Glutamatergic neuron (in vitro differentiated cells): ENCODE data around the gene ASTN2. TPM values are rescaled to one million over a fixed set of nuclear protein-coding genes. Genes with fewer than 3 reads are reported as not detected.
"Not testable (repeated sequence)": the region's sequence is repeated elsewhere in the genome, so short reads cannot be mapped to it uniquely, and the experiment has no call there.

ENCODE experiments used
- DNase-seq: peaks from one replicate; pipeline ENCODE4 v3.0.0; 2022
- H3K27ac Mint-ChIP-seq: one replicate; pipeline ENCODE4 v1.8.0; 2020; ENCODE audit warnings: mild to moderate bottlenecking, mixed read lengths, inconsistent platforms; ENCODE audit not compliant: unreplicated experiment
- H3K27me3 Mint-ChIP-seq: one replicate; pipeline ENCODE4 v1.8.0; 2020; ENCODE audit warnings: mild to moderate bottlenecking, moderate library complexity, mixed read lengths, inconsistent platforms; ENCODE audit not compliant: unreplicated experiment
- H3K36me3 Mint-ChIP-seq: one replicate; pipeline ENCODE4 v1.8.0; 2020; ENCODE audit warnings: mild to moderate bottlenecking, mixed read lengths, inconsistent platforms; ENCODE audit not compliant: unreplicated experiment
- H3K4me1 Mint-ChIP-seq: one replicate; pipeline ENCODE4 v1.8.0; 2020; ENCODE audit warnings: mild to moderate bottlenecking, low read depth, mixed read lengths, inconsistent platforms; ENCODE audit not compliant: unreplicated experiment
- H3K4me3 Mint-ChIP-seq: one replicate; pipeline ENCODE4 v1.8.0; 2020; ENCODE audit warnings: mild to moderate bottlenecking, mixed read lengths, inconsistent platforms; ENCODE audit not compliant: unreplicated experiment
- H3K9me3 Mint-ChIP-seq: one replicate; pipeline ENCODE4 v1.8.0; 2020; ENCODE audit warnings: mild to moderate bottlenecking, moderate library complexity, mixed read lengths, inconsistent platforms; ENCODE audit not compliant: unreplicated experiment
- total RNA-seq: library from RNA; stranded (reverse); fragmentation: NEBNext Ultra II Directional; extraction: Animal tissue kit (Norgen Biotek cat#: 25700); gene quantifications from one replicate; pipeline ENCODE4 v1.2.1, GENCODE V29; 2021; ENCODE audit not compliant: unreplicated experiment
- TF ChIP-seq, protein P1 (sequence below): fragments of 200-600 bp; sonication (generic); IDR thresholded peaks from one replicate; pipeline ENCODE4 v1.5.0; 2021; ENCODE audit not compliant: partially characterized antibody, unreplicated experiment

The ASTN2 gene
- total RNA-seq, 1 donor from 2014 or later: 134 TPM

DNA sequence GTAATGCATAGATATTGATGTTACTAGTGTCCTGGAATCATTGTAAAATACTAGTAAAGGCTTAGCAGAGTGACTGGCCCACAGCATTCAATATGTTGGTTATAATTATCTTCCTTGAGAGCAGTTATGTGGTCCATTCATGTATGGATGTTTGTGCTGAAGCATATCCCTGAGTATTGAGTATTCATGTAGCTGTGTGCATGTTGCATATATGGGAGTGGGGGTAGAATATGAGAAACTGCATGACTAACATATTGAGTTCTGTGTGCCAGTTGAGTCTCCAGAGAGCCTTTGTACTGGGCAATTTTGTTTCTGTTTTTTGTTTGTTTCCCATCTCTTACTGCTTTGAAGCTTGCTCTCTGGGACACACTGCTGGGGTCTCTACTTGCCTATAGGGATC lies 950.4 kb downstream of the ASTN2 start:
- Mint-ChIP-seq H3K9me3 (peaks cover 3% of the 10 kb centered on the region), H3K4me1 (no peaks in the 10 kb centered on the region), H3K36me3 (no peaks in the 10 kb centered on the region), H3K27me3 (peaks cover 3% of the 10 kb centered on the region), H3K27ac (no peak overlapping the region), H3K4me3 (no peak overlapping the region)
- TF ChIP-seq, protein P1, sequence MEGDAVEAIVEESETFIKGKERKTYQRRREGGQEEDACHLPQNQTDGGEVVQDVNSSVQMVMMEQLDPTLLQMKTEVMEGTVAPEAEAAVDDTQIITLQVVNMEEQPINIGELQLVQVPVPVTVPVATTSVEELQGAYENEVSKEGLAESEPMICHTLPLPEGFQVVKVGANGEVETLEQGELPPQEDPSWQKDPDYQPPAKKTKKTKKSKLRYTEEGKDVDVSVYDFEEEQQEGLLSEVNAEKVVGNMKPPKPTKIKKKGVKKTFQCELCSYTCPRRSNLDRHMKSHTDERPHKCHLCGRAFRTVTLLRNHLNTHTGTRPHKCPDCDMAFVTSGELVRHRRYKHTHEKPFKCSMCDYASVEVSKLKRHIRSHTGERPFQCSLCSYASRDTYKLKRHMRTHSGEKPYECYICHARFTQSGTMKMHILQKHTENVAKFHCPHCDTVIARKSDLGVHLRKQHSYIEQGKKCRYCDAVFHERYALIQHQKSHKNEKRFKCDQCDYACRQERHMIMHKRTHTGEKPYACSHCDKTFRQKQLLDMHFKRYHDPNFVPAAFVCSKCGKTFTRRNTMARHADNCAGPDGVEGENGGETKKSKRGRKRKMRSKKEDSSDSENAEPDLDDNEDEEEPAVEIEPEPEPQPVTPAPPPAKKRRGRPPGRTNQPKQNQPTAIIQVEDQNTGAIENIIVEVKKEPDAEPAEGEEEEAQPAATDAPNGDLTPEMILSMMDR: no peak
- DNase-seq: no peak

DNA sequence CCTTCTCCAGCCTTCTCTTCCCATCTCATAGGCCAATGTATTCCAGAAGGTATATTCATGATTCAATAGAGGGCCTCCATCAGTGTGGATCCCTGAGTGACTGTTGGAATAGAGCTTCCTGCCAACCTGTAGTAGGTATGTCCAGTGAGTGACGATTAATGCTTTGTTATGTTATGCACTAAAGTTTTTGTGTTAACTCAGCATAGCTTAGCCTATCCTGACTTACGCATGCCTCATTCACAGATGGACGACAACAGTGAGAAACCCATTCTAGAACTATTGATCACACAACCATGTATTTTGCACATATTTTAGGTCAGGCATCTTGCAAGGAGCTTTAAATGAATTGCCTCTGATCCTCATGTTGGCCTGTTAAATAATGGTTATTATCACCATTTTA lies 953.2 kb downstream of the ASTN2 start:
- Mint-ChIP-seq H3K36me3 (peaks cover 11% of the 10 kb centered on the region), H3K4me3 (no peak overlapping the region), H3K4me1 (no peaks in the 10 kb centered on the region), H3K9me3 (peaks cover 6% of the 10 kb centered on the region), H3K27me3 (peaks cover 3% of the 10 kb centered on the region), H3K27ac (no peak overlapping the region)
- DNase-seq: no peak
- TF ChIP-seq, protein P1: no peak

DNA sequence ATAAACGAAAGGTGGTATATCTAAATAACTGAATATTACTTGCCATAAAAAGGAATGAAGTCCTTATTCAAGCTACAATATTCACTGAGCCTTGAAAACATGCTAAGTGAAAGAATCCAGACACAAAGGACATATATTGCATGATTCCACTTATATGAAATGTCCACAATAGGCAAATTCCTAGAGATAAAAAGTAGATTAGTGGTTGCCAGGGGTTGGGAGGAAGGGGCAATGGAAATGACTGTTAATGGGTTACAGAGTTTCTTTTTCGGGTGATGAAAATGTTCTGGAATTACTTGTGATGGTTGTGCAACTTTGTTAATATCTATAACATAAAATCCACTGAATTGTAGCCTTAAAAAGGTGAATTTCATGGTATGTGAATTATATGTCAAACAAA lies 954.8 kb downstream of the ASTN2 start:
- Mint-ChIP-seq H3K4me3 (no peak overlapping the region), H3K4me1 (no peaks in the 10 kb centered on the region), H3K9me3 (peaks cover 6% of the 10 kb centered on the region), H3K36me3 (peaks cover 19% of the 10 kb centered on the region), H3K27me3 (peaks cover 3% of the 10 kb centered on the region), H3K27ac (no peak overlapping the region)
- DNase-seq: no peak
- TF ChIP-seq, protein P1: no peak

DNA sequence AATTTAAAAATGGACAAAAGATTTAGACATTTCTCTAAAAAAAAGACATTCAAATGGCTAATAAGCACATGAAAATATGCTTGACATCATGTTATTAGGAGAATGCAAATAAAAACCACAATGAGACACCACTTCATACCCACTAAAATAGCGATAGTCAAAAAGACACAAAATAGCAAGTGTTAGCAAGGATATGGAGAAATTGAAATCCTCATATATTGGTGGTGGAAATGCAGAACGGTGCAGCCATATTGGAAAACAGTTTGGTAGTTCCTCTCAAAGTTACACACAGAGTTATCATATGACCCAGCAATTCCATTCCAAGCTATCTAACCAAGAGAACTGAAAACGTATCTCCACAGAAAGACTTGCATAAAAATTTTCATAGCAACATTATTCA lies 955.3 kb downstream of the ASTN2 start:
- TF ChIP-seq, protein P1: no peak
- no peak for DNase-seq
- Mint-ChIP-seq H3K27me3 (peaks cover 3% of the 10 kb centered on the region), H3K4me3 (no peak overlapping the region), H3K36me3 (peaks cover 19% of the 10 kb centered on the region), H3K27ac (no peak overlapping the region), H3K4me1 (no peaks in the 10 kb centered on the region), H3K9me3 (peaks cover 4% of the 10 kb centered on the region)

DNA sequence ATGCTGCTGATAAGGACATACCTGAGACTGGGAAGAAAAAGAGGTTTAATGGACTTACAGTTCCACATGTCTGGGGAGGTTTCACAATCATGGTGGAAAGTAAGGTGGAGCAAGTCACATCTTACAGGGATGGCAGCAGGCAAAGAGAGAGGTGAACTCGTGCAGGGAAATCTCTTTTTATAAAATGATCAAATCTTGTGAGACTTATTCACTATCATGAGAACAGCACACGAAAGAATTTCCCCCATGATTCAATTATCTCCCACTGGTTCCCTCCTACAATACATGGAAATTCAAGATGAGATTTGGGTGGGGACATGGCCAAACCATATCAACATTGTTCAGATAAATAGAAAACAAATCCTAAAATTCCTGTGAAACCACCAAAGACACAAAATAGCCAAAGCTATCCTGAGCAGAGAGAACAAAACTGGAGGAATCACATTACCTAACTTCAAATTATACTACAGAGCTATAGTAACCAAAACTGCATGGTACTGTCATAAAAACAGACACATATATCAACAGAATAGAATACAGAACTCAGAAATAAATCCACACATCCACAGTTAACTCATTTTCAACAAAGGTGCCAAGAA lies 958.3 kb downstream of the ASTN2 start:
- DNase-seq: no peak
- H3K36me3 Mint-ChIP-seq: peaks cover 19% of the 10 kb centered on the region
- H3K4me1 Mint-ChIP-seq: no peaks in the 10 kb centered on the region
- H3K27ac Mint-ChIP-seq: no peak overlapping the region
- H3K9me3 Mint-ChIP-seq: peaks cover 3% of the 10 kb centered on the region
- TF ChIP-seq, protein P1: no peak
- H3K27me3 Mint-ChIP-seq: no peaks in the 10 kb centered on the region
- H3K4me3 Mint-ChIP-seq: no peak overlapping the region

DNA sequence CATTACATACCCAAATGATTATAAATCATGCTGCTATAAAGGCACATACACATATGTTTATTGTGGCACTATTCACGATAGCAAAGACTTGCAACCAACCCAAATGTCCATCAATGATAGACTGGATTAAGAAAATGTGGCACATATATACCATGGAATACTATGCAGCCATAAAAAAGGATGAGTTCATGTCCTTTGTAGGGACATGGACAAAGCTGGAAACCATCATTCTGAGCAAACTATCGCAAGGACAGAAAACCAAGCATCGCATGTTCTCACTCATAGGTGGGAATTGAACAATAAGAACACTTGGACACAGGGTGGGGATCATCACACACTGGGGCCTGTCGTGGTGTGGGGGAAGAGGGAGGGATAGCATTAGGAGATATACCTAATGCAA lies 960.3 kb downstream of the ASTN2 start:
- not testable (repeated sequence) for H3K27ac Mint-ChIP-seq, H3K4me1 Mint-ChIP-seq, DNase-seq, H3K9me3 Mint-ChIP-seq, H3K4me3 Mint-ChIP-seq, H3K27me3 Mint-ChIP-seq
- H3K36me3 Mint-ChIP-seq: peaks cover 19% of the 10 kb centered on the region
